HCT116 (cell line): Measurements from ENCODE around the gene ABTB2. TPM values are rescaled to one million over a fixed set of nuclear protein-coding genes. Genes with fewer than 3 reads are reported as not detected.

Source experiments
- ATAC-seq: fragments of 200-7000 bp; cut with Tn5 transposase; 2 replicates; pipeline ENCODE4 v1.9.1; 2020; ENCODE audit warnings: mild to moderate bottlenecking, moderate library complexity
- BruUV-seq: library from RNA; stranded (reverse); fragments of 400-500 nt; replicated peaks from 2 replicates; lab custom pipeline; 2021; lab: Mats Ljungman, UMichigan
- CTCF ChIA-PET: fragments of 300-600 bp; sonication (Branson Sonifier 250); formaldehyde crosslinking; loops from one replicate; lab custom pipeline; 2021; ENCODE audit warnings: antibody characterized with exemption; lab: Charles Lee
- POLR2A ChIA-PET: fragments of 300-600, 350-600 bp; sonication (Branson Sonifier 250); formaldehyde crosslinking; loops from one replicate; lab custom pipeline; 2021; ENCODE audit warnings: antibody characterized with exemption; lab: Charles Lee
- RAD21 ChIA-PET, 2 experiments: fragments of 300-600 bp; sonication (Branson Sonifier 250); formaldehyde crosslinking; loops; one replicate each; lab custom pipeline; 2023; ENCODE audit warnings: low total read pairs in 2 of 2; ENCODE audit not compliant: uncharacterized antibody in 2 of 2, unreplicated experiment in 2 of 2, low non-redundant PET in 1 of 2; lab: Charles Lee
- DNase-seq: peaks from one replicate; pipeline ENCODE4 v3.0.0-alpha.2; 2010; ENCODE audit warnings: low read depth, low spot score
- H2AFZ ChIP-seq: fragments of 200-600 bp; shearing (Covaris generic), sonication (generic); 2 replicates; pipeline ENCODE4 v1.6.1; 2017; ENCODE audit warnings: low read depth, mixed run types, mixed read lengths, antibody characterized with exemption, low read length; ENCODE audit not compliant: poor library complexity, severe bottlenecking
- H3K27ac ChIP-seq: 2 replicates; pipeline ENCODE4 v1.5.1; 2012; ENCODE audit warnings: low read depth, low read length
- H3K27me3 ChIP-seq: fragments of 200-600 bp; sonication (generic); 2 replicates; pipeline ENCODE4 v1.6.1; 2016; ENCODE audit warnings: mixed run types, low read length, mixed read lengths; ENCODE audit not compliant: insufficient read depth
- H3K36me3 ChIP-seq, 2 experiments: fragments of 200-500 bp in 1 of 2; fragments of 200-600 bp in 1 of 2; sonication (Bioruptor generic) in 1 of 2; sonication (generic) in 1 of 2; 2 replicates each; pipeline versions ENCODE4 v1.5.1 to v1.6.1; 2014 to 2016; ENCODE audit warnings: low read length in 2 of 2, inconsistent platforms in 1 of 2, mixed read lengths in 1 of 2, mixed run types in 1 of 2; ENCODE audit not compliant: insufficient read depth in 2 of 2, control insufficient read depth in 1 of 2
- H3K4me1 ChIP-seq, 2 experiments: fragments of 200-600 bp in 1 of 2; sonication (generic) in 1 of 2; 2 replicates each; pipeline versions ENCODE4 v1.5.1 to v1.6.1; 2012 to 2017; ENCODE audit warnings: low read length in 2 of 2, inconsistent platforms in 1 of 2, mild to moderate bottlenecking in 1 of 2, mixed read lengths in 1 of 2, mixed run types in 1 of 2, moderate library complexity in 1 of 2; ENCODE audit not compliant: insufficient read depth in 2 of 2, control insufficient read depth in 1 of 2
- H3K4me2 ChIP-seq: fragments of 200-600 bp; sonication (generic); 2 replicates; pipeline ENCODE4 v1.6.1; 2017; ENCODE audit warnings: mixed run types, low read length, mixed read lengths
- H3K4me3 ChIP-seq, 2 experiments: fragments of 200-600 bp in 1 of 2; sonication (generic) in 1 of 2; replicated peaks in 1 of 2; 2 replicates each; pipeline ENCODE4 v1.5.1; 2011 to 2016; ENCODE audit warnings: low read length in 2 of 2, control low read depth in 1 of 2, low read depth in 1 of 2, mild to moderate bottlenecking in 1 of 2, mixed read lengths in 1 of 2, mixed run types in 1 of 2
- H3K79me2 ChIP-seq: fragments of 200-600 bp; sonication (generic); 2 replicates; pipeline ENCODE4 v1.6.1; 2017; ENCODE audit warnings: mild to moderate bottlenecking, mixed run types, low read length, moderate library complexity, mixed read lengths; ENCODE audit not compliant: insufficient read depth
- H3K9ac ChIP-seq: fragments of 200-600 bp; sonication (generic); 2 replicates; pipeline ENCODE4 v1.6.1; 2016; ENCODE audit warnings: low read length, mixed read lengths
- H3K9me2 ChIP-seq: fragments of 200-600 bp; sonication (generic), shearing (Covaris generic); 2 replicates; pipeline ENCODE4 v1.6.1; 2017; ENCODE audit warnings: mixed run types, mild to moderate bottlenecking, moderate library complexity; ENCODE audit not compliant: insufficient read depth
- H3K9me3 ChIP-seq, 2 experiments: fragments of 200-500 bp in 1 of 2; fragments of 200-600 bp in 1 of 2; sonication (Bioruptor generic) in 1 of 2; sonication (generic) in 1 of 2; 2 replicates each; pipeline ENCODE4 v1.6.1; 2014 to 2017; ENCODE audit warnings: low read length in 2 of 2, mixed read lengths in 2 of 2, inconsistent platforms in 1 of 2, low read depth in 1 of 2, mild to moderate bottlenecking in 1 of 2, mixed run types in 1 of 2, moderate library complexity in 1 of 2; ENCODE audit not compliant: control insufficient read depth in 1 of 2, insufficient read depth in 1 of 2
- H4K20me1 ChIP-seq: fragments of 200-600 bp; sonication (generic), shearing (Covaris generic); 2 replicates; pipeline ENCODE4 v1.6.1; 2017; ENCODE audit warnings: mixed run types, mild to moderate bottlenecking, moderate library complexity; ENCODE audit not compliant: insufficient read depth
- CBX3 ChIP-seq: IDR thresholded peaks from 2 replicates; pipeline ENCODE4 v1.6.1; 2012; ENCODE audit warnings: low read depth
- CEBPB ChIP-seq: IDR thresholded peaks from 2 replicates; pipeline ENCODE4 v1.6.1; 2012; ENCODE audit warnings: low read depth
- POLR2AphosphoS5 ChIP-seq: IDR thresholded peaks from 2 replicates; pipeline ENCODE4 v1.6.1; 2011; ENCODE audit warnings: mild to moderate bottlenecking, low read depth, low read length, moderate library complexity
- SIN3A ChIP-seq: IDR thresholded peaks from 2 replicates; pipeline ENCODE4 v1.6.1; 2012; ENCODE audit warnings: low read depth
- intact Hi-C: fragments of 100-400 bp; cut with micrococcal nuclease; formaldehyde crosslinking; loops from 2 replicates; pipeline ENCODE4 v1.10.0; 2022
- total RNA-seq: library from RNA; stranded (reverse); gene quantifications from one replicate; pipeline ENCODE4 v1.2.1, GENCODE V29; 2021; ENCODE audit not compliant: unreplicated experiment
- TF ChIP-seq, protein P1 (sequence below): IDR thresholded peaks from 2 replicates; pipeline ENCODE4 v1.6.1; 2012; ENCODE audit warnings: low read depth

ABTB2 gene
- total RNA-seq, 1 experiment from 2014 or later, result 6.8 TPM

DNA sequence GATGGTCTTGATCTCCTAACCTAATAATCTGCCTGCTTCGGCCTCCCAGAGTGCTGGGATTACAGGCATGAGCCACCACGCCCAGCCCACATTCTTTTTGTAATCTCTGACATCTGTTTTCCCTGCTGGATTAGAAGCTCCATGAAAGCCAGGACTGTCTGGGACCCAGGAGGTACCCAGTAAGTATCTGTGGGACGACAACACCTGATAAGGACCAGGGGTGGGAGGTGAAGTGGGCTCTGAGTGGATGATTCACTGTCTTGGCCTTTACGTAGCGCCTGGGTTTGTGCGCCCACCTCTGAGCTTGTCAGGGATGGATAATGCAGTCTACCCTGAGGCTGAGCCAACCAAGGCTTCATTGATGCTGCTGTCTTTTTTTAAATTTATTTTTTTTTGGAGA is 118.8 kb downstream of the ABTB2 start (continued):
- TF ChIP-seq, protein P1, sequence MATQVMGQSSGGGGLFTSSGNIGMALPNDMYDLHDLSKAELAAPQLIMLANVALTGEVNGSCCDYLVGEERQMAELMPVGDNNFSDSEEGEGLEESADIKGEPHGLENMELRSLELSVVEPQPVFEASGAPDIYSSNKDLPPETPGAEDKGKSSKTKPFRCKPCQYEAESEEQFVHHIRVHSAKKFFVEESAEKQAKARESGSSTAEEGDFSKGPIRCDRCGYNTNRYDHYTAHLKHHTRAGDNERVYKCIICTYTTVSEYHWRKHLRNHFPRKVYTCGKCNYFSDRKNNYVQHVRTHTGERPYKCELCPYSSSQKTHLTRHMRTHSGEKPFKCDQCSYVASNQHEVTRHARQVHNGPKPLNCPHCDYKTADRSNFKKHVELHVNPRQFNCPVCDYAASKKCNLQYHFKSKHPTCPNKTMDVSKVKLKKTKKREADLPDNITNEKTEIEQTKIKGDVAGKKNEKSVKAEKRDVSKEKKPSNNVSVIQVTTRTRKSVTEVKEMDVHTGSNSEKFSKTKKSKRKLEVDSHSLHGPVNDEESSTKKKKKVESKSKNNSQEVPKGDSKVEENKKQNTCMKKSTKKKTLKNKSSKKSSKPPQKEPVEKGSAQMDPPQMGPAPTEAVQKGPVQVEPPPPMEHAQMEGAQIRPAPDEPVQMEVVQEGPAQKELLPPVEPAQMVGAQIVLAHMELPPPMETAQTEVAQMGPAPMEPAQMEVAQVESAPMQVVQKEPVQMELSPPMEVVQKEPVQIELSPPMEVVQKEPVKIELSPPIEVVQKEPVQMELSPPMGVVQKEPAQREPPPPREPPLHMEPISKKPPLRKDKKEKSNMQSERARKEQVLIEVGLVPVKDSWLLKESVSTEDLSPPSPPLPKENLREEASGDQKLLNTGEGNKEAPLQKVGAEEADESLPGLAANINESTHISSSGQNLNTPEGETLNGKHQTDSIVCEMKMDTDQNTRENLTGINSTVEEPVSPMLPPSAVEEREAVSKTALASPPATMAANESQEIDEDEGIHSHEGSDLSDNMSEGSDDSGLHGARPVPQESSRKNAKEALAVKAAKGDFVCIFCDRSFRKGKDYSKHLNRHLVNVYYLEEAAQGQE, result no peak
- no peak for TF ChIP-seq POLR2AphosphoS5

DNA sequence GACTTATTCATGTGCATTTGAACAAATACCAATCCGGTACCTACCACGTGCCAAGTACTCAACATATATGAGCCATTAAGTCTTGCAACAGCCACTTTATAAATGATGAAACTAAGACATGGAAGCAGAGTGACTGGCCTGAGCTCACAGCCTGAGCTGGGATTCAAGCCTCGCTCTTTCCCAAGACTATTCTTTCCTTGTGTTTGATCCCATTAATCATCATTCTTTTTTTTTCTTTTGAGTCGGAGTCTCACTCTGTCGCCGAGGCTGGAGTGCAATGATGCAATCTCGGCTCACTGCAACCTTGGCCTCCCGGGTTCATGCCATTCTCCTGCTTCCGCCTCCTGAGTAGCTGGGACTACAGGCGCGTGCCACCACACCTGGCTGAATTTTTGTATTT is 119.3 kb downstream of the ABTB2 start:
- no peaks in the 10 kb centered on the region for H4K20me1 ChIP-seq
- TF ChIP-seq CBX3 (no peak), SIN3A (no peak), CEBPB (peak; percentile 60)
- H3K9me2 ChIP-seq, result no peaks in the 10 kb centered on the region
- no peaks in the 10 kb centered on the region for H3K79me2 ChIP-seq
- H3K9ac ChIP-seq, result no peak overlapping the region
- intact Hi-C loops, result no loop called here
- ChIA-PET POLR2A (no interaction called here), CTCF (interaction anchor here (0.8 to 1.9 kb wide), 2 partner anchors 9 to 65 kb away, joined by 3 to 6 read pairs; no protein-coding TSS in a partner anchor), RAD21 (interaction anchor here in 1 of 2 experiments (1.5 kb wide), 1 partner anchor 64 kb away, joined by 5 read pairs; no protein-coding TSS in a partner anchor)
- no peaks in the 10 kb centered on the region for H3K9me3 ChIP-seq
- BruUV-seq, result no TSS peak
- no peaks in the 10 kb centered on the region for H3K36me3 ChIP-seq
- H3K27ac ChIP-seq, result no peak overlapping the region
- H3K4me2 ChIP-seq, result peak overlapping the region; percentile 15; the same call in 1 of the 2 replicates
- ATAC-seq, result no peak
- DNase-seq, result no peak
- H3K4me1 ChIP-seq, result peaks cover 58 to 70% of the 10 kb centered on the region in 2 experiments
- no peak overlapping the region for H3K4me3 ChIP-seq
- no peak overlapping the region for H2AFZ ChIP-seq
- no peaks in the 10 kb centered on the region for H3K27me3 ChIP-seq
